Cardiac septum (tissue), 1 donor: ENCODE measurements around the gene UGT2B11. TPM values are rescaled to one million over a fixed set of nuclear protein-coding genes. Genes with fewer than 3 reads are reported as not detected.
"Not testable (repeated sequence)": the region's sequence is repeated elsewhere in the genome, so short reads cannot be mapped to it uniquely, and the experiment has no call there.

Experiments used
- DNase-seq: peaks from one replicate; pipeline ENCODE4 v3.0.0-alpha.2; 2020; ENCODE audit warnings: low spot score
- intact Hi-C: fragments of 100-400 bp; cut with DNase I; formaldehyde crosslinking; loops from one replicate; pipeline ENCODE4 v1.14.0; 2022
- long read RNA-seq: library from polyadenylated mRNA; unstranded; transcript quantifications from one replicate; pipeline ENCODE4 v2.0.0, GENCODE V29; 2021
- total RNA-seq: library from RNA; stranded (reverse); fragmentation: NEBNext Ultra II Directional; extraction: Animal tissue kit (Norgen Biotek cat#: 25700); gene quantifications from one replicate; pipeline ENCODE4 v1.2.1, GENCODE V29; 2021
- donor health status: DM: no; HTN: no; CAD: no.

Gene UGT2B11
- total RNA-seq: not detected
- long read RNA-seq: 0 reads

GRCh38 chr4:69214716-69215115 is at the start of gene UGT2B11:
TSS of gene UGT2B11 (minus strand) at chr4:69214748. CDS start at chr4:69214722, 26 bp downstream.
- intact Hi-C loops: no loop called here
- no peak for DNase-seq

- intact Hi-C loops, DNase-seq: not testable (repeated sequence)
Measured at GRCh38 chr4:69253147-69253772, 38.7 kb upstream of the UGT2B11 start.

- intact Hi-C loops, DNase-seq: not testable (repeated sequence)
Measured at GRCh38 chr4:69250884-69251283, 36.3 kb upstream of the UGT2B11 start.

GRCh38 chr4:69242562-69243240 is 28.2 kb upstream of the UGT2B11 start:
- intact Hi-C loops, DNase-seq: not testable (repeated sequence)

- intact Hi-C loops, DNase-seq: not testable (repeated sequence)
Measured at GRCh38 chr4:69241746-69242145, 27.2 kb upstream of the UGT2B11 start.

- DNase-seq, intact Hi-C loops: not testable (repeated sequence)
Measured at GRCh38 chr4:69240787-69241186, 26.2 kb upstream of the UGT2B11 start.

- intact Hi-C loops: no loop called here
- no peak for DNase-seq
Measured at GRCh38 chr4:69239557-69240168, 25.1 kb upstream of the UGT2B11 start.

GRCh38 chr4:69239092-69239491 is 24.5 kb upstream of the UGT2B11 start:
- no peak for DNase-seq
- intact Hi-C loops: no loop called here

GRCh38 chr4:69224891-69225290 is 10.3 kb upstream of the UGT2B11 start:
- intact Hi-C loops: loop anchor here (5.0 kb wide), 1 partner anchor 47 kb away; no protein-coding TSS in a partner anchor
- no peak for DNase-seq

- intact Hi-C loops: loop anchor here (5.0 kb wide), 1 partner anchor 49 kb away; no protein-coding TSS in a partner anchor
Measured at GRCh38 chr4:69223277-69223676, 8.7 kb upstream of the UGT2B11 start.

GRCh38 chr4:69218491-69218890 is 3.9 kb upstream of the UGT2B11 start:
- intact Hi-C loops, DNase-seq: not testable (repeated sequence)

More at GRCh38 chr4:69223277-69223676, 8.7 kb upstream of the UGT2B11 start:
- DNase-seq: not testable (repeated sequence)

GRCh38 chr4:69210911-69211310 is 3.6 kb downstream of the UGT2B11 start:
- DNase-seq: no peak
- intact Hi-C loops: no loop called here

- DNase-seq: not testable (repeated sequence)
Measured at GRCh38 chr4:69198506-69198905, 16.0 kb downstream of the UGT2B11 start.

GRCh38 chr4:69196209-69196965 is 18.2 kb downstream of the UGT2B11 start:
- no peak for DNase-seq
- intact Hi-C loops: no loop called here

More at GRCh38 chr4:69198506-69198905, 16.0 kb downstream of the UGT2B11 start:
- intact Hi-C loops: not testable (repeated sequence)

GRCh38 chr4:69194166-69194565 is 20.4 kb downstream of the UGT2B11 start:
- DNase-seq: no peak
- intact Hi-C loops: no loop called here

GRCh38 chr4:69191905-69192304 is 22.6 kb downstream of the UGT2B11 start:
- intact Hi-C loops, DNase-seq: not testable (repeated sequence)

GRCh38 chr4:69190621-69191020 is 23.9 kb downstream of the UGT2B11 start:
- DNase-seq: not testable (repeated sequence)

GRCh38 chr4:69181519-69182169 is 32.9 kb downstream of the UGT2B11 start:
- DNase-seq, intact Hi-C loops: not testable (repeated sequence)

More at GRCh38 chr4:69190621-69191020, 23.9 kb downstream of the UGT2B11 start:
- intact Hi-C loops: not testable (repeated sequence)

GRCh38 chr4:69179817-69180216 is 34.7 kb downstream of the UGT2B11 start:
- intact Hi-C loops, DNase-seq: not testable (repeated sequence)
